NCI-H1105 (cell line): ENCODE measurements around the gene SLC22A1.

Experiments used
- DNase-seq: peaks from one replicate; lab custom pipeline; 2025; lab: John Stamatoyannopoulos, UW

The SLC22A1 gene

DNA sequence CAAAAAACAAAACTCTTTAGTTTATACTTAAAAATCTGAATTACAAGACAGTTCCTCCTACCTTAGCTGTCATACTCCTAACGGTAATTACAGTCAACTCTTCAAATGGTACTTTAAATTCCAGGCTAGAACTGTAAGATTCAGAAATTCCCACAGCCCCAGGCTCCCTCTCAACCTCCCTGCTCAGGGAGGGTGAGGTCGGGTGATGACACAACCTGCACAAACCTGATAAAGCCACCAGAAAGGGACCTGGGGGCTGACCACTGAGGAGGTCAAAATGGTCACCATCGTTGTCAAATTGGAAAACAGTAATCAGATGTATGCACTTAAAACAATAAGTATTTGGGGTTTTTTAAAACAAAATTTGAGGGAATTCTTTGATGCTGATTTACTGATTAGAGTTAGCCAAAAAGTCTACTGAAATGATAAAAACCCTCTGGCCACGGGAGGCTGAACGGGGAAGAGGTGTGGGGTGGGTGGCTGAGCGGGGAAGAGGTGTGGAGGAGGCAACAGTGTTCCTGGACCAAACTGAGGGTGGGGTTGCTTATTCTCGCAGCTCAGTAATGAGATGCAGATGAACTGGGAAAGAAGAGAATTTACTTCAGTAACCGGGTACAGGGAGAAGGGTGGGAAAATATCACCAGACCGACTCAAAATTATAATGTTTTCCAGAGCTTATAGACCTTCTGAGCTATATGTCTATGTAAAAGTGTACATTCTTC, 52.4 kb downstream of the SLC22A1 start:
- DNase-seq: no peak

DNA sequence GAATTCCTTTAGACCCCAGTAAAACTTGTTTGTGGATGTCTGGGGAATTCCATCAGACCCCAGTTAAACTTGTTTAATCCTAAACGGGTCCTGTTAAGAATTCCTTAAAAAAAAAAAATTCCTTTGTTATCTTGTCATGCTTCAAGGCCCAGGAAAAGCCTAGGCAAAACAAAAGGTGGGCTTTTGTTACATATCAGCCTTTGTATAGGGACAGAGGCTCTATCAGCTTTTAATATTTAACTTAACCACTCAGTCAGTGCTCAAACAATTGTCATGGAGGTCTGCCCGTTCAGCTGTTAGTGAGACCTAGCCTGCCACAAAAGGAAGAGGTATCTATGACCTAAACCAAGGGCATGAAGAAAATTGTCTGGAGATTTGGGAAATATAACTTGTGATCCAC, 53.1 kb downstream of the SLC22A1 start:
- no peak for DNase-seq

DNA sequence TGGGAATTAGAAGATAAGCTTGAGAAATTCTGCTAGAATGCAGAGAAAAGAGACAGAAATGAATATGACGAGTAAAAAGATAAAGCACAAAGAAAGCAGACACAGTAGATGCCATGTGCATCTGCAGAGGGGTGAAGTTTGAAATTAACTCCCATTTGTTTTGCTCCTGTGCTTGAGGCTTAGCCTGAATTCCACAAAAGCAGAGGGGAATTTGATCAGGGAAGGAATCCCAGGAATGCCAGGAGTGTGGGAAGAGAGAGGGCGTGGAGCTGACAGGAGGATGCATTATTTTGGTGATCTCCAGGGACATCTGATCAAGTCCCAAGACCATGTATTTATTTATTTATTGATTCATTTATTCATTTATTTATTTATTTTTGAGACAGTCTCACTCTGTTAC, 55.6 kb downstream of the SLC22A1 start:
- DNase-seq: no peak

DNA sequence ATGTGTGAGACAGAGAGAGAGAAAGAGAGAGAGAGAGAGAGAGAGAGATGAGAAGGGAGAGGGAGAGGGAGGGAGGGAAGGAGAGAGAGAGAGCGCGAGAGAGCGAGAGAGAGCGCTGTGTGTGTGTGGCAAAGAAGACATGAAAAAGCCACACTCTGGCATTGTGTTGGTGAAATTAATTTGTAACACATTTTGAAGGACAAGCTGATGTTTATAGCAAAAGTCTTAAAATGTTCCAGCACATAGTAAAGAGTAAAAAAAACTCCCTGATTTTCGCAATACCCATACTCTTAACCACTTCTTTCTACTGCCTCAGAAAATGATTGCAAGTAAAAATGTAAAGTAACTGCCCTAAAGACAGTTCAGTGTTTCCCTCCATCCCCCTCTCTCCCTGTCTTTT, 56.7 kb downstream of the SLC22A1 start:
- DNase-seq: no peak

DNA sequence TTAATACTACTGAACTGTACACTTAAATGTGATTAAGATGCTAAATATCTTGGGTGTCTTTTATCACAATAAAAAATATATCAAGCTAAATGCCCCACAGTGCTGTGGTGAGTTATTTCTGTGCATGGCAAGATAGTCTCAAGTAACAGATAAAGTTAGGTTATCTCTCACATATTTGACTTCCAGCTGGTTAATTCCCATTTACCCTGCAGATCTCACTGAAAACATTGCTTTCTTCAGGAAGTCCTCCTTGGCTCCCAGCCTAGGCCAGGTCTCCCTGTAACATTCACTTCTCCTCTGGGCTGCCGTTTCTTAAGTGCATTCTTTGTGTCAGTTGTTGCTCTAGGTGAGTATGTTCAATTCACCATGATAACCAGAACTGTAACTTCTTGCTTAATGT, 59.1 kb downstream of the SLC22A1 start:
- no peak for DNase-seq

DNA sequence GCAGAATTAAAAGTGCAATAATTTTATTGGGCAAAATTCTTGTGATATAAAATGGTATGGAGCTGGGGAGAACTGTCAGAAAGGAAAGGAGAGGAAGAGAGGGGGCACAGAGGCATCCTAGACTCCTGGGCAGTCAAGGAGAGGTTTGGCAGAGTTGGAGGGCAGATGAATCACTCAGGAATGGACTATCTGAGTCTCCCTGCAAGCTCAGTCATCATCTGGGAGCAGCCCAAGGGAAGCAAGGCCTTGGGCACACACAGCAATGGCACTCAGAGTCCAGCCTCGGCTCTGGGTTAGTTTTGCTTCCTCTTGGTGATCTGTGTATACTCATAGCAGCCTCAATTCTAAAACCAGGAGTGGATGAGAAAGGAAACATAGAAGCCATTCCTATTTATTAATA, 67.2 kb downstream of the SLC22A1 start:
- no peak for DNase-seq

DNA sequence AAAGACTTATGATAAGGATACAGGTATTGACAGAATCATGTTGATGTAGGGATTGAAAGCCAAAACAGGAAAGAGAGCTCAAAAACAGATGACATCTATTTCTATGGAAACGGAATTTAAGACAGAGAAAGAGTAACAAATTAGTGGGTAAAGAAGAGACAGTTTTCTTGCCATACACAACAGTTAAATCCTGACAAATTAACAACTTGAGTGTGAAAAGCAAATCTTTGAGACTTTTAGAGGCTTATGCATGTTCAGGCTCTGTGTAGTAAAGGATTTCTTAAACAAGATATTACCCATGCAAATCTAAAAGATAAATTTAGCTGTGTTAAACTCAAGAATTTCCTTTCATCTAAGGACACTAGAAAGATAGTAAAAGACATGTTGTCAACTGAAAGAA, 68.5 kb downstream of the SLC22A1 start:
- no peak for DNase-seq

DNA sequence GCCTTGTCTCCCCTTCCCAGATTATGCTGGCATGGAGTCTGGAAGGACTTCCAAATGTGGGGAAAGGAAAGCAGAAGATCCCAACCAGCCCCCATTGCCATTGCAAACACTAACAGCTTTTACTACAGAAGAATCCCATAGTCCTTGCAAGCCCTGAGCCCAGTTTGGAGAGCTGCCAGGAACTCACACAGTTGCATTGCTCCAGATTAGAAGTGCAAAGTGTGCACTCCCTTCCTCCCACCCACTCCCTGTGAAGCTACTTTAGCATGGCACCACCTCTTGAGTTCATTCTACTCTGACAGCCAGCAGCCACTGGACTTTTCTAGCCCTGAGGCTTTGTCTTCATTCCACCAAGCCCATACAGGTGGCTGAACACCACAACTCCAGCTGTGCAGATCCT, 69.4 kb downstream of the SLC22A1 start:
- no peak for DNase-seq

DNA sequence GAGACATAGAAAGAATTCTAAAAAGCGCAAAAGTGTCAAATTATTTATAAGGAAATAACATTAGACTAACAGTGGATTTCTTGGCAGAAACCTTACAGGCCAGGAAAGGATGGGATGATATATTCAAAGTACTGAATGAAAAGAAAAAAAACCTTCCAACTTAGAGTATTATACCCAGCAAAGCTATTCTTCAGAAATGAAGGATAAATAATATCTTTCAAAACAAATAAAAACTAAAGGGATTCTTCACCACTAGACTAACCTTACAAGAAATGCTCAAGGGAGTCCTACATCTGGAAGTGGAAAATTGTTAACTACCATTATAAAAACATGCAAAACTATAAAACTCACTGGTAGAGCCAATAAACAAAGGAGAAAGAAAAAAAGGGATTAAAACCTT, 71.2 kb downstream of the SLC22A1 start:
- DNase-seq: no peak

DNA sequence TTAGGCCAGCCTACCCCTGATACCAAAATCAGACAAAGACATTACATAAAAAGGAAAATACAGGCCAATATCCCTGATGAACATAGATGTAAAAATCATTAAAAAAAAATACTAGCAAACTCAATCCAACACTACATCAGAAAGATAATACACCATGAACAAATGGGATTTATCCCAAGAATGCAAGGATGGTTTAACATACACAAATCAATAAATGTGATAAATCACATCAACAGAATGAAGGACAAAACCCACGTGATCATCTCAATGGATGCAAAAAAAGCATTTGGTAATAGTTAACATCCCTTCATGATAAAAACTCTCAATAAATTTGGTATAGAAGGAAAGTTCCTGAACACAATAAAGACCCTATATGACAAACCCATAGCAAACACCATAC, 73.2 kb downstream of the SLC22A1 start:
- no peak for DNase-seq

DNA sequence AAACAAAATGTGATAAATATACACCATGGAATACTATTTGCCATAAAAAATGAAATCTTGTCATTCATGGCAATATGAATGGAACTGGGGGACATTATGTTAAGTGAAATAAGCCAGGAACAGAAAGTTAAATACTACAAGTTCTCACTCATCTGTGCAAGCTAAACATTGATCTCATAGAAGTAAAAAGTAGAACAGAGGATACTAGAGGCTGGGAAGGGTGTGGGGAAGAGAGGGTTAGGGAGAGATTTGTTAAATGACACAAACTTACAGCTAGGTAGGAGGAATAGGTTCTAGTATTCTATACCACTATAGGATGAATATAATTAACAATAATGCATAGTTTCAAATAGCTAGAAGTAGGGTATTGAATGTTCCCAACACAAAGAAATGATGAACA, 76.0 kb downstream of the SLC22A1 start:
- DNase-seq: no peak

DNA sequence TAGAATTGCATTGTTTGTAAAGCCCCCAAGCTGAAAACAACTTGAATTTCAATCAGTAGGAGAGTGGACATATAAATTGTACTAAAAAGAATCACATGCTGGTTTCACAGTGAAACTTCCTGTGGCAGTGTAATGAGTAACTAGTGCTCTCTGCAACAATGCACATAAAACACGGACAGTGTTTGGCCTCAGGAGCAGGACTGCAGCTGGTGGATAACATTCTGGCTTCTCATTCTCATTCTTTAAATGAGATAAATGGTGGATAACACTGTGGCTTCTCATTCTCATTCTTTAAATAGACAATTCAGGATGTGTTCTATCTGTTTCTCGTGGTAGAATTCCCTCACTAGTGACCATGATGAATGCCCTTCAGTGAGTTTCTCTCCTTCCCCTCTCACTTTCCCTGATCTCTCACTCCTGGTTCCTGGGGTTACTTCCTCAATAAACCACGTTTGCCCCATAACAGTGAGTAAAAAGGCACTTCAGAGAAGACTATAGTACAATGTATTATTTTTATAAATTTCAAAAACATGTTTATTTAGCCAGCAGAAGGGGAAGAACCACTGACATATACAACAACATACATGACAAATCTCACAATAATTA, 77.1 kb downstream of the SLC22A1 start:
- no peak for DNase-seq

DNA sequence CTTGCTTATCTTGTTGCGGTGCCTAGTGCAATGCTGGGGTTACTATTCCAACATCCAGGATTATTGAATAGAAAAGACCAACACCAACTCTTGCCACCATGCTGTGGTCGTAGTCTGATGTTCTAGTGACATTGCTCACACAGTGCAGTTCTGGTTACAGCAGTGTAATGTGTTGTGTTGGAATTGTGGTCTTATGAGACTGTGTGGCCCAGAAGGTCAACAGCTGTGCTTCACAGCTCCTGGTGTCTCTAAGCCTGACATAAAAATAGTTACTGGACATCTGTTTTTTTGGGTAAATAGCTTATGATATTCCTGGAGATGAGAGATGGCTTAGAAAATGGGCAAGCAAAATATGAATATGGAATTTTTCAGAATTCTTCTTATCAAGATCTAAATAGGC, 79.4 kb downstream of the SLC22A1 start:
- no peak for DNase-seq

DNA sequence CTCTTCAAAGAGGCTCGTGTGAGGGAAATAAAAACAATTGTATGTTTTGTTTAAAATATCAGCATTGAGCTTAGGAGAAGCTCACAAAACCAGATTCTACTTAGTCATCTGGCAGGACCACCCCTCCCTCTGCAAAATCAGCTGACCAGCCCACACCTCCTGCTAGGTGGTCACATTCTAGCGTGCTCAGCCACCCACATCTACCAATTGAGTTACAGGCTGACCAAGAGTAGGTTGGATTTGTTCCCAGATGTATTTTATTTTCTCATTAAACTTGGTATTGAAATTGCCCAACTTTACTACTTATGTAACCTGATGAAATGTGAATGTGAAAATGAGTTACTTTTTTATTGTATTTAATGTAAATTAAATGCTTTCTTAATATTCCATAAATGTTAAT, 80.8 kb downstream of the SLC22A1 start:
- DNase-seq: no peak

DNA sequence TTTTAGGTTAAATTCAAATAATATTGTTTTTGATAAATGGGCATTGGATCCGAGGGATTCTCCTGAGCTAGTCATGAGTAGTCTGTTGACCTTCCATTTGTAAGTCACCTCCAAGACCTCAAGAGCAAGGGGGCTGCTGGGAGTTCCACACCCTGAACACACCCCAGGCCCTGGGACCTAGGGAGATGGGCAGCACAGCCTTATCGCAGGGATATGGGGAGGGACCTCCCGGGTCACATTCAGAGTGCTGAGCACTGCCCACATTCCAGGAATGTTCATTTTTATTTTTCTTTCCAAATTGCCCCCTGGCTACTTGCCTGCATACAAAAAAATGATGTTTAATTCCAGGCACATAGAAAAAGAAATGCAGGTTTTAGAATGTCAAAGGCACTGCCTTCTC, 81.5 kb downstream of the SLC22A1 start:
- DNase-seq: no peak

DNA sequence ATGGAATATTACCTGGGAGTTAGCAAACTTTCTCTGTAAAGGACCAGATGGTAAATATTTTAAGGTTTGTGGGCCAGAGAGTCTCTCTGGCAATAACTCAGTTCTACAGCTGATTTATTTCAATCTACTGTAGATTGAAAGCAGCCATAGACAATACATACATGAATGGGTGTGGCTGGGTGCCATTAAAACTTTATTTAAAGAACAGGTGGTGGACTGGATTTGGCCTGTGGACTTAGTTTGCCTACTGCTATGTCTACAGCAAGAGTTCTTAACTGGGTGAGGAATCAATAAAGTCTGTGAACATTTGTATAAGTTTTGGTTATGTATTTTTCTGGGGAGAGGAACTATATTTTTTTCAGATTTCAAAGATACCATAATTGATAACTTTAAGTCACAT, 81.9 kb downstream of the SLC22A1 start:
- no peak for DNase-seq

DNA sequence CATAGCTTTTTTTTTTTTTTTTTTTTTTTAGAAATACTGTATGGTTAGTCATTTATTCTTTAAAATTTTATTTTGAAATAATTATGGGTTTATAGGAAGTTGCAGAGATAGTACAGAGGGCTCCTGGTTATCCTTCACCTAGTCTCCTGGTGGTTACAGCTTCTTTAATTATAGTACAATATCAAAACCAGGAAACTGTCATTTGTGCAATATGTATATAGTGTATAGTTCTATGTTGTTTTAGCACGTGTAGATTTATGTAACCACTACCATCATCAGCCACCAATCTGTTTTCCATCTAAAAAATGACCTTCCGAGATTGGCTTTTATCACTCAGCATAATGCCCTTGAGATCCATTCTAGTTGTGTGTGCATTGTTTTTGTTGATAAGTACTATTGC, 82.3 kb downstream of the SLC22A1 start:
- DNase-seq: no peak

DNA sequence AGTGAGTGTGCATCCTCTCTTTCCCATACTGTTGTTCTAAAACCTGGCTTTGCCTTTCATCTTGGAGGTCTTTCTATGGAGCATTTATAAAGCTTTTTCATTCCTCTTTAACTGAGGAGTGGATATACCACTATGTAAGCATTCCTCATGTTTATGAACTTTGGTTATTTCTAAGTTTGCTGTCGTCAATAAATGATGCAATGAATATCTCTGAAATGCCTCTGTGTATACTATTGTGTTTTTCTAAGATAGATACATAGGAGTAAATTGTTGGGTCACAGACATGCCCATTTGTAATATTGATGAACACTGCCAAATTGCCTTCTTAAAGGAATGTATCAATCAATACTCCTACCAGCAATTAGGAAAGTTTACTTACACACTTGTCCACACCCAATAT, 83.1 kb downstream of the SLC22A1 start:
- DNase-seq: no peak

DNA sequence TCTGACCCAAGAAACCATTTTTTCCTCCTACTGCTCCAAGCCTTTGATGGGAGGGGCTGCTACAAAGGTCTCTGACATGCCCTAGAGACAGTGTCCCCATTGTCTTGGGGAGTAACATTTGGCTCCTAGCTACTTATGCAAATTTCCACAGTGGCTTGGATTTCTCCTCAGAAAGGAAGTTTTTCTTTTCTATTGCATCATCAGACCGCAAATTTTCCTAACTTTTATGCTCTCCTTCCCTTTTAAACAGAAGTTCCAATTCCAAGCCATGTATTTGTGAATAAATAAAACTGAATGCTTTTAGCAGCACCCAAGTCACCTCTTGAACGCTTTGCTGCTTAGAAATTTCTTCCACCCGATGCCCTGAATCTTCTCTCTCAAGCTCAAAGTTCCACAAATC, 86.0 kb downstream of the SLC22A1 start:
- DNase-seq: no peak
